Activated T-helper 9 cell treated with anti-CD3 and anti-CD28 coated beads, Interleukin-2, amount 50 U/mL, for 16 hours (primary cell): ENCODE results near the gene FGF19.

ENCODE experiments used
- DNase-seq: peaks from one replicate; pipeline ENCODE4 v3.0.0-alpha.2; 2020; ENCODE audit warnings: low read depth

FGF19 gene

GRCh38 chr11:69655479-69656428 is 48.1 kb downstream of the FGF19 start:
- DNase-seq: no peak

- no peak for DNase-seq
Measured at GRCh38 chr11:69654660-69655478, 49.0 kb downstream of the FGF19 start.

GRCh38 chr11:69654001-69654659 is 49.7 kb downstream of the FGF19 start:
- no peak for DNase-seq

- no peak for DNase-seq
Measured at GRCh38 chr11:69653406-69653960, 50.3 kb downstream of the FGF19 start.

- DNase-seq: no peak
Measured at GRCh38 chr11:69652999-69653398, 50.8 kb downstream of the FGF19 start.

- no peak for DNase-seq
Measured at GRCh38 chr11:69651834-69652620, 51.8 kb downstream of the FGF19 start.

GRCh38 chr11:69650832-69651344 is 52.9 kb downstream of the FGF19 start:
- DNase-seq: no peak

- DNase-seq: no peak
Measured at GRCh38 chr11:69650081-69650831, 53.6 kb downstream of the FGF19 start.

- no peak for DNase-seq
Measured at GRCh38 chr11:69649576-69649900, 54.3 kb downstream of the FGF19 start.

GRCh38 chr11:69648679-69649575 is 54.9 kb downstream of the FGF19 start:
- DNase-seq: no peak
